SK-N-SH (cell line): ENCODE data around the gene XIRP1. TPM values are rescaled to one million over a fixed set of nuclear protein-coding genes. Genes with fewer than 3 reads are reported as not detected.

Source experiments
- CTCF ChIA-PET: fragments of 300-600, 350-600 bp; formaldehyde crosslinking; extraction: SDS; loops from one replicate; lab custom pipeline; 2021; lab: Yijun Ruan, JAX
- POLR2A ChIA-PET: fragments of 350-600 bp; sonication (Branson Sonifier 250); formaldehyde crosslinking; extraction: SDS; loops from one replicate; lab custom pipeline; 2020; ENCODE audit warnings: antibody characterized with exemption, inconsistent platforms; lab: Yijun Ruan, JAX
- DNase-seq: peaks from one replicate; pipeline ENCODE4 v3.0.0; 2012
- H2AFZ ChIP-seq: fragments of 200-600 bp; sonication (generic); 2 replicates; pipeline ENCODE4 v1.8.1; 2016; ENCODE audit warnings: antibody characterized with exemption, mild to moderate bottlenecking, low read depth
- H3F3A ChIP-seq: fragments of 200-600 bp; sonication (generic); replicated peaks from 2 replicates; pipeline ENCODE3; 2016; ENCODE audit warnings: antibody characterized with exemption, mild to moderate bottlenecking; ENCODE audit not compliant: insufficient read depth
- H3K27ac ChIP-seq, 2 experiments: fragments of 200-500 bp in 1 of 2; fragments of 200-600 bp in 1 of 2; sonication (Bioruptor generic) in 1 of 2; sonication (generic), shearing (Covaris generic) in 1 of 2; 2 replicates each; pipeline versions ENCODE4 v1.5.1 to v1.6.1; 2014 to 2016; ENCODE audit warnings: low read depth in 2 of 2, inconsistent platforms in 1 of 2, low read length in 1 of 2, mild to moderate bottlenecking in 1 of 2, mixed read lengths in 1 of 2
- H3K27me3 ChIP-seq: fragments of 200-600 bp; sonication (generic), shearing (Covaris generic); 2 replicates; pipeline ENCODE4 v1.6.1; 2016; ENCODE audit warnings: mixed run types; ENCODE audit not compliant: insufficient read depth
- H3K36me3 ChIP-seq, 2 experiments: fragments of 200-500 bp in 1 of 2; fragments of 200-600 bp in 1 of 2; sonication (Bioruptor generic) in 1 of 2; sonication (generic) in 1 of 2; replicated peaks in 1 of 2; 2 replicates each; pipeline versions ENCODE3 to v1.5.1; 2014 to 2016; ENCODE audit warnings: low read length in 1 of 2, mild to moderate bottlenecking in 1 of 2; ENCODE audit not compliant: insufficient read depth in 2 of 2, control insufficient read depth in 1 of 2
- H3K4me1 ChIP-seq, 2 experiments: fragments of 200-500 bp in 1 of 2; fragments of 200-600 bp in 1 of 2; sonication (Bioruptor generic) in 1 of 2; sonication (generic), shearing (Covaris generic) in 1 of 2; 2 replicates each; pipeline versions ENCODE4 v1.5.1 to v1.6.1; 2014 to 2016; ENCODE audit warnings: low read depth in 1 of 2, low read length in 1 of 2, mixed run types in 1 of 2; ENCODE audit not compliant: insufficient read depth in 2 of 2, control insufficient read depth in 1 of 2
- H3K4me2 ChIP-seq: fragments of 200-600 bp; sonication (generic), shearing (Covaris generic); 2 replicates; pipeline ENCODE4 v1.6.1; 2017; ENCODE audit warnings: mixed run types
- H3K4me3 ChIP-seq, 2 experiments: fragments of 200-500 bp in 1 of 2; fragments of 200-600 bp in 1 of 2; sonication (Bioruptor generic) in 1 of 2; sonication (generic), shearing (Covaris generic) in 1 of 2; 2 replicates each; pipeline versions ENCODE4 v1.5.1 to v1.8.1; 2014 to 2016; ENCODE audit warnings: low read depth in 2 of 2, inconsistent platforms in 1 of 2, low read length in 1 of 2, mild to moderate bottlenecking in 1 of 2, mixed read lengths in 1 of 2, moderate library complexity in 1 of 2
- H3K79me2 ChIP-seq: fragments of 200-600 bp; sonication (generic); 2 replicates; pipeline ENCODE4 v1.8.1; 2017; ENCODE audit warnings: mild to moderate bottlenecking; ENCODE audit not compliant: insufficient read depth
- H3K9ac ChIP-seq: fragments of 200-600 bp; sonication (generic); 2 replicates; pipeline ENCODE4 v1.6.1; 2017; ENCODE audit warnings: mixed run types
- H3K9me2 ChIP-seq: fragments of 200-600 bp; sonication (generic); 2 replicates; pipeline ENCODE4 v1.6.1; 2017; ENCODE audit warnings: mixed run types
- H3K9me3 ChIP-seq: fragments of 200-600 bp; sonication (generic); 2 replicates; pipeline ENCODE4 v1.6.1; 2017; ENCODE audit warnings: mixed run types, mild to moderate bottlenecking, moderate library complexity
- H4K20me1 ChIP-seq: fragments of 200-600 bp; sonication (generic); 2 replicates; pipeline ENCODE4 v1.6.1; 2017; ENCODE audit warnings: mild to moderate bottlenecking, mixed run types; ENCODE audit not compliant: insufficient read depth
- GABPA ChIP-seq: IDR thresholded peaks from 2 replicates; pipeline ENCODE4 v1.4.0; 2012; ENCODE audit warnings: low read depth, mild to moderate bottlenecking
- GATA2 ChIP-seq: sonication (generic); formaldehyde crosslinking; IDR thresholded peaks from 2 replicates; pipeline ENCODE4 v1.5.0; 2020; ENCODE audit warnings: mild to moderate bottlenecking, missing genetic modification reagents
- JUND ChIP-seq: IDR thresholded peaks from 2 replicates; pipeline ENCODE4 v1.4.0; 2012
- POLR2AphosphoS5 ChIP-seq: IDR thresholded peaks from 2 replicates; pipeline ENCODE4 v1.6.1; 2012; ENCODE audit warnings: low read depth, low read length
- RAD21 ChIP-seq: IDR thresholded peaks from 2 replicates; pipeline ENCODE4 v1.6.1; 2012; ENCODE audit warnings: mild to moderate bottlenecking, low read length
- RCOR1 ChIP-seq: fragments of 150-350 bp; IDR thresholded peaks from 2 replicates; pipeline ENCODE4 v1.6.1; 2017; ENCODE audit warnings: antibody characterized with exemption, low read length
- SMC3 ChIP-seq: IDR thresholded peaks from 2 replicates; pipeline ENCODE4 v1.6.1; 2012; ENCODE audit warnings: low read depth, low read length, improper control_type of control experiment
- TCF12 ChIP-seq: IDR thresholded peaks from 2 replicates; pipeline ENCODE4 v1.4.0; 2012
- WGBS: methylation state at CpG from one replicate; pipeline ENCODE4 v1.1.6; 2017; ENCODE audit warnings: low lambda C conversion rate; 5-methylcytosine and 5-hydroxymethylcytosine counted together
- polyA plus RNA-seq, 3 experiments: library from polyadenylated mRNA; depleted of rRNA; stranded (reverse); fragments of >200 nt; gene quantifications; 2 replicates each; pipeline ENCODE4 v1.2.3, GENCODE V29; 2012
- TF ChIP-seq, protein P1 (sequence below): IDR thresholded peaks from 2 replicates; pipeline ENCODE4 v1.6.1; 2012; ENCODE audit warnings: mild to moderate bottlenecking, low read depth, low read length, moderate library complexity
- TF ChIP-seq, protein P2 (sequence below): IDR thresholded peaks from 2 replicates; pipeline ENCODE4 v1.4.0; 2012; ENCODE audit warnings: low read depth
- TF ChIP-seq, protein P3 (sequence below): fragments of 150-350 bp; IDR thresholded peaks from 2 replicates; pipeline ENCODE4 v1.6.1; 2016; ENCODE audit warnings: mild to moderate bottlenecking, low read depth, low read length
- TF ChIP-seq, protein P4 (sequence below): fragments of 150-350 bp; IDR thresholded peaks from 2 replicates; pipeline ENCODE4 v1.6.1; 2017; ENCODE audit warnings: antibody characterized with exemption, low read length, low read depth, borderline replicate concordance

XIRP1 gene
- polyA plus RNA-seq, 1 of the 3 experiments (the other 2 are of a cell fraction): not detected

DNA sequence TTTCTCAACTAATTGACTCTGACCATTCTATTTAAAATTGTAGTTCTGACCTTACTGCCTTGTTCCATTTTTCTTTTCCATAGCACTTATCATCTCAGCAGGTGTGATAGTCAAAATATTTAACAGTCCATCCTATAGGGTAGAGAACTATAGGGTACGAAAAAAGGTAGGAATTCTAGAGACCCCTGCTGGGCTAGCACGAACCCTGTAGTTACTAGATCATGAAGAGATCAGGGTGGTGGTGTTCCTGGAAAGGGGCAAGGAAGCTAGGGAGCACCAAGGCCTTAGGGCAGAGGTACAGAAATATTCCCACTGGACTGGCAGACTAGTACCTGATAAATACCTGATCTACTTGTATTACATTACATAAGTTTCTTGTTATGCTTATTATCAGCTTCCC is 31.9 kb upstream of the XIRP1 start:
- no peaks in the 10 kb centered on the region for H3K9me3 ChIP-seq
- H3K36me3 ChIP-seq: no peaks in the 10 kb centered on the region
- ChIA-PET POLR2A (no interaction called here), CTCF (interaction anchor here (0.9 to 1.5 kb wide), 5 partner anchors 10 to 64 kb away, joined by 3 to 6 read pairs (median 4); no protein-coding TSS in a partner anchor)
- peak; percentile 19 for DNase-seq
- WGBS: 21% methylated on average over 2 of the region's 2 CpGs
- H3K4me3 ChIP-seq: no peak overlapping the region
- no peaks in the 10 kb centered on the region for H4K20me1 ChIP-seq
- H3K79me2 ChIP-seq: no peaks in the 10 kb centered on the region
- no peak overlapping the region for H3K4me2 ChIP-seq
- H3K9me2 ChIP-seq: no peaks in the 10 kb centered on the region
- no peaks in the 10 kb centered on the region; a peak in 1 of 4 replicates for H3K4me1 ChIP-seq
- no peaks in the 10 kb centered on the region for H3F3A ChIP-seq
- TF ChIP-seq, protein P1, sequence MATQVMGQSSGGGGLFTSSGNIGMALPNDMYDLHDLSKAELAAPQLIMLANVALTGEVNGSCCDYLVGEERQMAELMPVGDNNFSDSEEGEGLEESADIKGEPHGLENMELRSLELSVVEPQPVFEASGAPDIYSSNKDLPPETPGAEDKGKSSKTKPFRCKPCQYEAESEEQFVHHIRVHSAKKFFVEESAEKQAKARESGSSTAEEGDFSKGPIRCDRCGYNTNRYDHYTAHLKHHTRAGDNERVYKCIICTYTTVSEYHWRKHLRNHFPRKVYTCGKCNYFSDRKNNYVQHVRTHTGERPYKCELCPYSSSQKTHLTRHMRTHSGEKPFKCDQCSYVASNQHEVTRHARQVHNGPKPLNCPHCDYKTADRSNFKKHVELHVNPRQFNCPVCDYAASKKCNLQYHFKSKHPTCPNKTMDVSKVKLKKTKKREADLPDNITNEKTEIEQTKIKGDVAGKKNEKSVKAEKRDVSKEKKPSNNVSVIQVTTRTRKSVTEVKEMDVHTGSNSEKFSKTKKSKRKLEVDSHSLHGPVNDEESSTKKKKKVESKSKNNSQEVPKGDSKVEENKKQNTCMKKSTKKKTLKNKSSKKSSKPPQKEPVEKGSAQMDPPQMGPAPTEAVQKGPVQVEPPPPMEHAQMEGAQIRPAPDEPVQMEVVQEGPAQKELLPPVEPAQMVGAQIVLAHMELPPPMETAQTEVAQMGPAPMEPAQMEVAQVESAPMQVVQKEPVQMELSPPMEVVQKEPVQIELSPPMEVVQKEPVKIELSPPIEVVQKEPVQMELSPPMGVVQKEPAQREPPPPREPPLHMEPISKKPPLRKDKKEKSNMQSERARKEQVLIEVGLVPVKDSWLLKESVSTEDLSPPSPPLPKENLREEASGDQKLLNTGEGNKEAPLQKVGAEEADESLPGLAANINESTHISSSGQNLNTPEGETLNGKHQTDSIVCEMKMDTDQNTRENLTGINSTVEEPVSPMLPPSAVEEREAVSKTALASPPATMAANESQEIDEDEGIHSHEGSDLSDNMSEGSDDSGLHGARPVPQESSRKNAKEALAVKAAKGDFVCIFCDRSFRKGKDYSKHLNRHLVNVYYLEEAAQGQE: no peak
- peak; percentile 21; the same call in 1 of the 2 replicates for TF ChIP-seq RAD21
- TF ChIP-seq, all 33 proteins: peak for 1
- Histone ChIP-seq H3K27me3 (peaks cover under 1% of the 10 kb centered on the region; the same call in 1 of the 2 replicates), H3K27ac (no peak overlapping the region), H2AFZ (no peak overlapping the region), H3K9ac (no peak overlapping the region)

DNA sequence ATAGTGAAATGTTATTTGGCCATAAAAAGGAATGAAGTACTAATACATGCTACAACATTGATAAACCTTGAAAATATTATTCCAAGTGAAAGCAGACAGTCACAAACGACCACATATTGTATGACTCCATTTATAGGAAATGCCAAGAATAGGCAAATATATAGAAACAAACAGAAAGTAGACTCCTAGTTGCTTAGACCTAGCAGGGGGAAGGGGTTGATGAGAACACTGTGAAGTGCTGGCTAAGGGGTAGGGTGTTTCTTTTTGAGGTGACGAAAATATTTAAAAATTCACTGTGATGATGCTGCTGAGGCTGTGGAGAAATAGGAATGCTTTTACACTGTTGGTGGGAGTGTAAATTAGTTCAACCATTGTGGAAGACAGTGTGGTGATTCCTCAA is 30.5 kb upstream of the XIRP1 start:
- Histone ChIP-seq H4K20me1 (no peaks in the 10 kb centered on the region), H3K27me3 (peaks cover 8% of the 10 kb centered on the region; the same call in 1 of the 2 replicates), H3K9ac (no peak overlapping the region), H3K4me3 (no peak overlapping the region), H3K9me2 (no peaks in the 10 kb centered on the region), H3K27ac (no peak overlapping the region), H2AFZ (no peak overlapping the region), H3K9me3 (no peaks in the 10 kb centered on the region), H3K79me2 (no peaks in the 10 kb centered on the region), H3F3A (no peaks in the 10 kb centered on the region)
- ChIA-PET POLR2A (no interaction called here), CTCF (no interaction called here)
- no peak for DNase-seq
- WGBS: 35% methylated on average over 2 of the region's 2 CpGs
- no peak for TF ChIP-seq GABPA
- no peak for TF ChIP-seq RCOR1
- no peak for TF ChIP-seq JUND
- TF ChIP-seq TCF12: no peak
- TF ChIP-seq, protein P1: no peak
- TF ChIP-seq, protein P2, sequence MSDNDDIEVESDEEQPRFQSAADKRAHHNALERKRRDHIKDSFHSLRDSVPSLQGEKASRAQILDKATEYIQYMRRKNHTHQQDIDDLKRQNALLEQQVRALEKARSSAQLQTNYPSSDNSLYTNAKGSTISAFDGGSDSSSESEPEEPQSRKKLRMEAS: no peak
- TF ChIP-seq, protein P3, sequence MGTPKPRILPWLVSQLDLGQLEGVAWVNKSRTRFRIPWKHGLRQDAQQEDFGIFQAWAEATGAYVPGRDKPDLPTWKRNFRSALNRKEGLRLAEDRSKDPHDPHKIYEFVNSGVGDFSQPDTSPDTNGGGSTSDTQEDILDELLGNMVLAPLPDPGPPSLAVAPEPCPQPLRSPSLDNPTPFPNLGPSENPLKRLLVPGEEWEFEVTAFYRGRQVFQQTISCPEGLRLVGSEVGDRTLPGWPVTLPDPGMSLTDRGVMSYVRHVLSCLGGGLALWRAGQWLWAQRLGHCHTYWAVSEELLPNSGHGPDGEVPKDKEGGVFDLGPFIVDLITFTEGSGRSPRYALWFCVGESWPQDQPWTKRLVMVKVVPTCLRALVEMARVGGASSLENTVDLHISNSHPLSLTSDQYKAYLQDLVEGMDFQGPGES: no peak
- TF ChIP-seq, protein P4, sequence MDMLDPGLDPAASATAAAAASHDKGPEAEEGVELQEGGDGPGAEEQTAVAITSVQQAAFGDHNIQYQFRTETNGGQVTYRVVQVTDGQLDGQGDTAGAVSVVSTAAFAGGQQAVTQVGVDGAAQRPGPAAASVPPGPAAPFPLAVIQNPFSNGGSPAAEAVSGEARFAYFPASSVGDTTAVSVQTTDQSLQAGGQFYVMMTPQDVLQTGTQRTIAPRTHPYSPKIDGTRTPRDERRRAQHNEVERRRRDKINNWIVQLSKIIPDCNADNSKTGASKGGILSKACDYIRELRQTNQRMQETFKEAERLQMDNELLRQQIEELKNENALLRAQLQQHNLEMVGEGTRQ: no peak
- no peak for TF ChIP-seq POLR2AphosphoS5
- TF ChIP-seq SMC3: no peak
- TF ChIP-seq GATA2: no peak
- TF ChIP-seq, all 33 proteins: peak for 0
- H3K4me2 ChIP-seq: no peak overlapping the region
- H3K36me3 ChIP-seq: no peaks in the 10 kb centered on the region
- H3K4me1 ChIP-seq: no peaks in the 10 kb centered on the region; a peak in 1 of 4 replicates
